ENCODE results near the gene VMP1.

Gene VMP1

DNA sequence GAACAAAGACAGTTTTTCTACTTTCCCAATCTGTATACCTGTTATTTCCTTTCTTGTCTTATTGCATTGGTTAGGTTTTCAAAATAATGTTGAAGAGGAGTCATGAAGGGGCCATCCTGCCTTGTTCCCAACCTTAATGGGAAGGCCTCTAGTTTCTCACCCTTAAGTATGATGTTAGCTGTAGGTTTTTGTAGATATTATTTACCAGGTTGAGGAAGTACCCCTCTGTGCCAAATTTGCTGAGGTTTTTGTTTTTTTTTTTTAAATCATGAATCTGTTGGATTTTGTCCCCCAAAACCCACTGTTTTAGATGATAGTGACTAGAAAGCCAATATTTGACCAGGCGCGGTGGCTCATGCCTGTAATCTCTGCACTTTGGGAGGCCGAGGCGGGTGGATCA, 36.4 kb downstream of the VMP1 start:
- Histone ChIP-seq H3K9me3 (ENCODE audit: control insufficient read depth, insufficient read depth, low read depth, low read length) (no peaks in the 10 kb centered on the region; the same call in 1 of the 2 replicates), H3K4me3 (ENCODE audit: low read depth, low read length) (no peak overlapping the region), H3K27ac (ENCODE audit: extremely low read depth, low read depth, low read length) (no peak overlapping the region), H3K4me1 (ENCODE audit: control insufficient read depth, insufficient read depth, low read length) (no peaks in the 10 kb centered on the region), H3K36me3 (ENCODE audit: control insufficient read depth in 2 of 2, insufficient read depth in 1 of 2, low read length in 2 of 2) (peaks cover 22 to 24% of the 10 kb centered on the region in 2 experiments)
- ChIA-PET CTCF (interaction anchor here (0.9 to 1.0 kb wide), 3 partner anchors 10 to 96 kb away, joined by 3 to 4 read pairs (median 3); no protein-coding TSS in a partner anchor), POLR2A (no interaction called here)
- TF ChIP-seq ZSCAN30 (tag by site-specific recombination; IDR thresholded peaks at IDR 0.05) (no peak), ZBTB48 (tag by site-specific recombination; IDR thresholded peaks at IDR 0.05) (no peak), ZNF785 (tag by site-specific recombination; IDR thresholded peaks at IDR 0.05) (no peak), ZNF76 (tag by site-specific recombination; IDR thresholded peaks at IDR 0.05; ENCODE audit: borderline replicate concordance, low read depth) (no peak), SCRT1 (tag by site-specific recombination; IDR thresholded peaks at IDR 0.05; ENCODE audit: borderline replicate concordance) (no peak)

DNA sequence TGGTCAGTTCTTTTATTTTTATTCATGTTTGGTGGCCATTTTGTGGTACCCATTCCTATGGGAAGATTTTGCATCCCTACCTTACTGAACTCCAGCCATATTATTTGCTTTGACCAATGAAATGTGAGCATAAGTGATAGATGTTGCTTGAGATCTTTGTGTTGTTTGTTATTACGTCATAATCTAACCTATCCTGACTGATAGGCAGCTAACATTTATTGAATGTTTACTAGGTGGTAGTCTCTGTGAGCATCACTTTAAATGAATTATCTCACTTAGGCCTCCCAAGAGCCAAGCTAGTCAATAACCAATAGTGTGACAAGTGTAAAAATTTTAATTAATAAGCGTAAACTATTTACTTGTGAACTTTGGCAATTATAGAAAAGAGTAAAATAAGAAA, 37.6 kb downstream of the VMP1 start:
- no peak overlapping the region for H3K4me3 ChIP-seq (ENCODE audit: low read depth, low read length)
- H3K4me1 ChIP-seq (ENCODE audit: control insufficient read depth, insufficient read depth, low read length) = no peaks in the 10 kb centered on the region
- CTCF ChIA-PET = interaction anchor here (0.6 to 5.5 kb wide), 10 partner anchors 9 to 675 kb away, joined by 3 to 37 read pairs (median 5); no protein-coding TSS in a partner anchor
- no peaks in the 10 kb centered on the region; the same call in 1 of the 2 replicates for H3K9me3 ChIP-seq (ENCODE audit: control insufficient read depth, insufficient read depth, low read depth, low read length)
- no peak overlapping the region for H3K27ac ChIP-seq (ENCODE audit: extremely low read depth, low read depth, low read length)
- TF ChIP-seq ZNF114 (tag by site-specific recombination; IDR thresholded peaks at IDR 0.05) (no peak), ZNF664 (tag by site-specific recombination; IDR thresholded peaks at IDR 0.05) (peak; percentile 70), RBAK (tag by site-specific recombination; IDR thresholded peaks at IDR 0.05) (no peak), ZNF157 (tag by site-specific recombination; IDR thresholded peaks at IDR 0.05) (no peak), GFI1B (tag by site-specific recombination; IDR thresholded peaks at IDR 0.05) (no peak)
- H3K36me3 ChIP-seq (ENCODE audit: control insufficient read depth in 2 of 2, insufficient read depth in 1 of 2, low read length in 2 of 2) = peaks cover 18% of the 10 kb centered on the region in 2 experiments
- POLR2A ChIA-PET = no interaction called here

DNA sequence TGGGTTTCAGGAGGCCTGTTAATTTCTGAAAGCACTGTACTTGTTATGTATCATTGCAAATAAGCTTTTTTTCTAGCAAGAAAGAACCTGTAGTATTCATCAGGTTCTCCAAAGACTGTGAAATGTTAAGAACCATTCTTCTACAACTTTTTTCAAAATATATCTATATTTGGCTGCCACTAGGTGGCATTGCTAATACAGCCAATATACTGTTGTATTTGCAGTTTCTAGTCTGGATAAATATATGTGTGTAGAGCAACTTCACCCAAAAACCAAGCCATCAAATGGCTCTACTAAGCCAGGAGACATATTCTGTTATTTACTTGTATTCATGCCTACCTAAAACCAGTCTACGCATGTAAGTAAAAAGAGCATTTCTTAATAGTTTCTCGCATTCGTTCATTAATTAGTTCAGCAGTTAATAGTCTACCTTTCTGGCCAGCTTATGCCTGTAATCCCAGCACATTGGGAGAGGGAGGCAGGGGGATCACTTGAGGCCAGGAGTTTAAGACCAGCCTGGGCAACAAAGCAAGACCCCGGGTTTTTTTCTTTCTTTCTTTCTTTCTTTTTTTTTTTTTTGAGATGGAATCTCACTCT, 39.5 kb downstream of the VMP1 start:
- H3K9me3 ChIP-seq (ENCODE audit: control insufficient read depth, insufficient read depth, low read depth, low read length) = no peaks in the 10 kb centered on the region; the same call in 1 of the 2 replicates
- no peak overlapping the region for H3K27ac ChIP-seq (ENCODE audit: extremely low read depth, low read depth, low read length)
- ChIA-PET POLR2A (interaction anchor here (1.2 kb wide), 1 partner anchor 40 kb away, joined by 3 read pairs; the partner anchor contains the start of genes PTRH2 and VMP1), CTCF (interaction anchor here (0.5 to 5.5 kb wide), 25 partner anchors 10 to 508 kb away, joined by 3 to 37 read pairs (median 4); no protein-coding TSS in a partner anchor)
- no peak overlapping the region for H3K4me3 ChIP-seq (ENCODE audit: low read depth, low read length)
- peaks cover 12 to 18% of the 10 kb centered on the region in 2 experiments for H3K36me3 ChIP-seq (ENCODE audit: control insufficient read depth in 2 of 2, insufficient read depth in 1 of 2, low read length in 2 of 2)
- H3K4me1 ChIP-seq (ENCODE audit: control insufficient read depth, insufficient read depth, low read length) = no peaks in the 10 kb centered on the region
- peak; percentile 57 for TF ChIP-seq ZNF654 (tag by site-specific recombination; IDR thresholded peaks at IDR 0.05; ENCODE audit: low read depth)
- no peak for TF ChIP-seq ZNF624 (tag by site-specific recombination; IDR thresholded peaks at IDR 0.05)
- peak; percentile 49; the same call in 1 of the 2 replicates for TF ChIP-seq ZNF660 (tag by site-specific recombination; IDR thresholded peaks at IDR 0.05)

DNA sequence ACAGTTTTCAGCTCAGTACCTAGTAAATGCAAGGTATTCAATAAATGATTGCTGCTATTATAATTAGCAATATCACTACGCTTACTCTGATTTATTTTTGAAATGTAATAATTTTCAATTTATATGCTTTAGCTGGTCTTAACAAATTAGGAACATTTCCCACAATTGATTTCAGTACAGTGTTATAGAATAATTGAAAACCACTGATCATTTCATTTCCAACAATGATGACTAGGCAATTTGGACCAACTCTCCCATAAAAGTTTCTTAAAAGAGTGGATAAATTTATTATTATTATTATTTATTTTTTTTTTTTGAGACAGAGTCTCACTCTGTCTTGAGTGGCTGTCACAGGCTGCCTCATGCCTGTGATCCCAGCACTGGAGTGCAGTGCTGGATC, 41.1 kb downstream of the VMP1 start:
- Histone ChIP-seq H3K27ac (ENCODE audit: extremely low read depth, low read depth, low read length) (no peak overlapping the region), H3K4me1 (ENCODE audit: control insufficient read depth, insufficient read depth, low read length) (no peaks in the 10 kb centered on the region), H3K9me3 (ENCODE audit: control insufficient read depth, insufficient read depth, low read depth, low read length) (no peaks in the 10 kb centered on the region), H3K36me3 (ENCODE audit: control insufficient read depth in 2 of 2, insufficient read depth in 1 of 2, low read length in 2 of 2) (peaks cover 3 to 14% of the 10 kb centered on the region in 2 experiments; a peak in 2 of 3 replicates), H3K4me3 (ENCODE audit: low read depth, low read length) (no peak overlapping the region)
- CTCF ChIA-PET = interaction anchor here (0.6 to 5.5 kb wide), 6 partner anchors 13 to 288 kb away, joined by 3 to 37 read pairs (median 3); no protein-coding TSS in a partner anchor
- POLR2A ChIA-PET = interaction anchor here (0.6 to 2.5 kb wide), 4 partner anchors 13 to 295 kb away, joined by 3 to 7 read pairs (median 4); partner anchors contain the start of genes PTRH2 and VMP1
- TF ChIP-seq ZNF596 (tag by site-specific recombination; IDR thresholded peaks at IDR 0.05) (no peak), ZBTB7A (tag by site-specific recombination; IDR thresholded peaks at IDR 0.05; ENCODE audit: low read depth) (no peak)
- TF ChIP-seq, protein P1, sequence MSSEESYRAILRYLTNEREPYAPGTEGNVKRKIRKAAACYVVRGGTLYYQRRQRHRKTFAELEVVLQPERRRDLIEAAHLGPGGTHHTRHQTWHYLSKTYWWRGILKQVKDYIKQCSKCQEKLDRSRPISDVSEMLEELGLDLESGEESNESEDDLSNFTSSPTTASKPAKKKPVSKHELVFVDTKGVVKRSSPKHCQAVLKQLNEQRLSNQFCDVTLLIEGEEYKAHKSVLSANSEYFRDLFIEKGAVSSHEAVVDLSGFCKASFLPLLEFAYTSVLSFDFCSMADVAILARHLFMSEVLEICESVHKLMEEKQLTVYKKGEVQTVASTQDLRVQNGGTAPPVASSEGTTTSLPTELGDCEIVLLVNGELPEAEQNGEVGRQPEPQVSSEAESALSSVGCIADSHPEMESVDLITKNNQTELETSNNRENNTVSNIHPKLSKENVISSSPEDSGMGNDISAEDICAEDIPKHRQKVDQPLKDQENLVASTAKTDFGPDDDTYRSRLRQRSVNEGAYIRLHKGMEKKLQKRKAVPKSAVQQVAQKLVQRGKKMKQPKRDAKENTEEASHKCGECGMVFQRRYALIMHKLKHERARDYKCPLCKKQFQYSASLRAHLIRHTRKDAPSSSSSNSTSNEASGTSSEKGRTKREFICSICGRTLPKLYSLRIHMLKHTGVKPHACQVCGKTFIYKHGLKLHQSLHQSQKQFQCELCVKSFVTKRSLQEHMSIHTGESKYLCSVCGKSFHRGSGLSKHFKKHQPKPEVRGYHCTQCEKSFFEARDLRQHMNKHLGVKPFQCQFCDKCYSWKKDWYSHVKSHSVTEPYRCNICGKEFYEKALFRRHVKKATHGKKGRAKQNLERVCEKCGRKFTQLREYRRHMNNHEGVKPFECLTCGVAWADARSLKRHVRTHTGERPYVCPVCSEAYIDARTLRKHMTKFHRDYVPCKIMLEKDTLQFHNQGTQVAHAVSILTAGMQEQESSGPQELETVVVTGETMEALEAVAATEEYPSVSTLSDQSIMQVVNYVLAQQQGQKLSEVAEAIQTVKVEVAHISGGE (tag by site-specific recombination; conservative IDR thresholded peaks at IDR 0.05; ENCODE audit: low read depth) = no peak
- TF ChIP-seq, protein P2, sequence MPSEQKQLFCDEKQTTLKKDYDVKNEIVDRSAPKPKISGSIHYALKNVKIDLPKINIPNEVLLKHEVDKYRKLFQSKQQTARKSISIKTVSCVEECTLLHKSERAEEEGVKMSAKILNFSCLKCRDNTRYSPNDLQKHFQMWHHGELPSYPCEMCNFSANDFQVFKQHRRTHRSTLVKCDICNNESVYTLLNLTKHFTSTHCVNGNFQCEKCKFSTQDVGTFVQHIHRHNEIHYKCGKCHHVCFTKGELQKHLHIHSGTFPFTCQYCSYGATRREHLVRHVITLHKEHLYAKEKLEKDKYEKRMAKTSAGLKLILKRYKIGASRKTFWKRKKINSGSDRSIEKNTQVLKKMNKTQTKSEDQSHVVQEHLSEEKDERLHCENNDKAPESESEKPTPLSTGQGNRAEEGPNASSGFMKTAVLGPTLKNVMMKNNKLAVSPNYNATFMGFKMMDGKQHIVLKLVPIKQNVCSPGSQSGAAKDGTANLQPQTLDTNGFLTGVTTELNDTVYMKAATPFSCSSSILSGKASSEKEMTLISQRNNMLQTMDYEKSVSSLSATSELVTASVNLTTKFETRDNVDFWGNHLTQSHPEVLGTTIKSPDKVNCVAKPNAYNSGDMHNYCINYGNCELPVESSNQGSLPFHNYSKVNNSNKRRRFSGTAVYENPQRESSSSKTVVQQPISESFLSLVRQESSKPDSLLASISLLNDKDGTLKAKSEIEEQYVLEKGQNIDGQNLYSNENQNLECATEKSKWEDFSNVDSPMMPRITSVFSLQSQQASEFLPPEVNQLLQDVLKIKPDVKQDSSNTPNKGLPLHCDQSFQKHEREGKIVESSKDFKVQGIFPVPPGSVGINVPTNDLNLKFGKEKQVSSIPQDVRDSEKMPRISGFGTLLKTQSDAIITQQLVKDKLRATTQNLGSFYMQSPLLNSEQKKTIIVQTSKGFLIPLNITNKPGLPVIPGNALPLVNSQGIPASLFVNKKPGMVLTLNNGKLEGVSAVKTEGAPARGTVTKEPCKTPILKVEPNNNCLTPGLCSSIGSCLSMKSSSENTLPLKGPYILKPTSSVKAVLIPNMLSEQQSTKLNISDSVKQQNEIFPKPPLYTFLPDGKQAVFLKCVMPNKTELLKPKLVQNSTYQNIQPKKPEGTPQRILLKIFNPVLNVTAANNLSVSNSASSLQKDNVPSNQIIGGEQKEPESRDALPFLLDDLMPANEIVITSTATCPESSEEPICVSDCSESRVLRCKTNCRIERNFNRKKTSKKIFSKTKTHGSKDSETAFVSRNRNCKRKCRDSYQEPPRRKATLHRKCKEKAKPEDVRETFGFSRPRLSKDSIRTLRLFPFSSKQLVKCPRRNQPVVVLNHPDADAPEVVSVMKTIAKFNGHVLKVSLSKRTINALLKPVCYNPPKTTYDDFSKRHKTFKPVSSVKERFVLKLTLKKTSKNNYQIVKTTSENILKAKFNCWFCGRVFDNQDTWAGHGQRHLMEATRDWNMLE (tag by site-specific recombination; conservative IDR thresholded peaks at IDR 0.05; ENCODE audit: low read depth) = no peak
